Anterior cingulate cortex (tissue), 58 donors: Measurements from ENCODE around the gene UTP20.
A peak's percentile ranks its signal among the peaks of the same experiment; 100 is the strongest.

ENCODE experiments used
- DNase-seq, 58 donors: peaks; one replicate each; lab custom pipeline; 2025; lab: John Stamatoyannopoulos, UW

Gene UTP20

GRCh38 chr12:101280006-101280505 is at the start of gene UTP20:
Gene UTP20, plus strand, starts transcription at chr12:101280105. Its CDS starts 178 bp downstream, at chr12:101280283.
- DNase-seq, result peak; percentile 35 to 98 (median 89)

- no peak for DNase-seq
Observed at GRCh38 chr12:101230547-101230946, 49.4 kb upstream of the UTP20 start.

GRCh38 chr12:101231636-101232035 is 48.3 kb upstream of the UTP20 start:
- no peak for DNase-seq

- no peak for DNase-seq
Observed at GRCh38 chr12:101235686-101236085, 44.2 kb upstream of the UTP20 start.

- DNase-seq, result no peak
Observed at GRCh38 chr12:101238306-101238705, 41.6 kb upstream of the UTP20 start.

GRCh38 chr12:101238800-101239329 is 41.0 kb upstream of the UTP20 start:
- no peak for DNase-seq

- DNase-seq, result no peak
Observed at GRCh38 chr12:101243074-101243473, 36.8 kb upstream of the UTP20 start.

GRCh38 chr12:101243616-101244015 is 36.3 kb upstream of the UTP20 start:
- DNase-seq, result no peak

- no peak for DNase-seq
Observed at GRCh38 chr12:101256266-101256665, 23.6 kb upstream of the UTP20 start.

GRCh38 chr12:101257357-101257756 is 22.5 kb upstream of the UTP20 start:
- DNase-seq, result no peak

- DNase-seq, result no peak
Observed at GRCh38 chr12:101267111-101267510, 12.8 kb upstream of the UTP20 start.

GRCh38 chr12:101276433-101276832 is 3.5 kb upstream of the UTP20 start:
- DNase-seq, result no peak

GRCh38 chr12:101277443-101277842 is 2.5 kb upstream of the UTP20 start:
- no peak for DNase-seq

GRCh38 chr12:101287357-101287756 is 7.5 kb downstream of the UTP20 start:
- no peak for DNase-seq

GRCh38 chr12:101297661-101298060 is 17.8 kb downstream of the UTP20 start:
- DNase-seq, result no peak

- DNase-seq, result no peak
Observed at GRCh38 chr12:101298426-101298825, 18.5 kb downstream of the UTP20 start.

- DNase-seq, result no peak
Observed at GRCh38 chr12:101299346-101299745, 19.4 kb downstream of the UTP20 start.

- DNase-seq, result peak in 13 of 58 donors; percentile 4 to 74 (median 30)
Observed at GRCh38 chr12:101299931-101300330, 20.0 kb downstream of the UTP20 start.

- DNase-seq, result no peak
Observed at GRCh38 chr12:101302741-101303140, 22.8 kb downstream of the UTP20 start.

- DNase-seq, result no peak
Observed at GRCh38 chr12:101305226-101305779, 25.4 kb downstream of the UTP20 start.

GRCh38 chr12:101305794-101306193 is 25.9 kb downstream of the UTP20 start:
- DNase-seq, result no peak

- DNase-seq, result no peak
Observed at GRCh38 chr12:101322480-101322879, 42.6 kb downstream of the UTP20 start.

GRCh38 chr12:101323255-101323654 is 43.4 kb downstream of the UTP20 start:
- no peak for DNase-seq
